Mesenchymal stem cell (in vitro differentiated cells and primary cell): ENCODE results near the gene ERP44.
A peak's percentile ranks its signal among the peaks of the same experiment; 100 is the strongest.

Experiments
- DNase-seq: peaks from one replicate; pipeline ENCODE4 v3.0.0-alpha.2; 2013
- H2AFZ ChIP-seq: one replicate; pipeline ENCODE4 v1.6.1; 2013; ENCODE audit warnings: low read depth, mild to moderate bottlenecking, control low read depth, inconsistent platforms, low read length, moderate library complexity
- H2AK5ac ChIP-seq: 2 replicates; pipeline ENCODE4 v1.6.1; 2013; ENCODE audit warnings: low read length, moderate library complexity, mild to moderate bottlenecking, inconsistent platforms; ENCODE audit not compliant: severe bottlenecking
- H2BK120ac ChIP-seq: one replicate; pipeline ENCODE4 v1.6.1; 2013; ENCODE audit warnings: low read depth, mild to moderate bottlenecking, inconsistent platforms, low read length, moderate library complexity
- H2BK12ac ChIP-seq, 2 experiments: one replicate each; pipeline ENCODE4 v1.6.1; 2013; ENCODE audit warnings: inconsistent platforms in 2 of 2, low read length in 2 of 2, mild to moderate bottlenecking in 2 of 2, moderate library complexity in 2 of 2, control low read depth in 1 of 2
- H2BK15ac ChIP-seq: one replicate; pipeline ENCODE4 v1.6.1; 2013; ENCODE audit warnings: mild to moderate bottlenecking, low read depth, inconsistent platforms; ENCODE audit not compliant: poor library complexity, severe bottlenecking
- H2BK5ac ChIP-seq: 2 replicates; pipeline ENCODE4 v1.6.1; 2013; ENCODE audit warnings: low read depth, mild to moderate bottlenecking, low read length, control low read depth, inconsistent platforms; ENCODE audit not compliant: poor library complexity, severe bottlenecking
- H3K14ac ChIP-seq, 2 experiments: one replicate each; pipeline ENCODE4 v1.6.1; 2013; ENCODE audit warnings: inconsistent platforms in 2 of 2, low read length in 2 of 2, control low read depth in 1 of 2, mild to moderate bottlenecking in 1 of 2, moderate library complexity in 1 of 2
- H3K18ac ChIP-seq, 2 experiments: one replicate each; pipeline ENCODE4 v1.6.1; 2013; ENCODE audit warnings: inconsistent platforms in 2 of 2, low read length in 2 of 2, control low read depth in 1 of 2, low read depth in 1 of 2, mild to moderate bottlenecking in 1 of 2
- H3K23ac ChIP-seq, 2 experiments: one replicate each; pipeline ENCODE4 v1.6.1; 2013; ENCODE audit warnings: inconsistent platforms in 2 of 2, low read length in 2 of 2, mild to moderate bottlenecking in 2 of 2, moderate library complexity in 2 of 2, control low read depth in 1 of 2
- H3K27ac ChIP-seq: 2 replicates; pipeline ENCODE4 v1.5.1; 2013; ENCODE audit warnings: mild to moderate bottlenecking, moderate library complexity, low read length, control low read depth, inconsistent platforms; ENCODE audit not compliant: poor library complexity, severe bottlenecking
- H3K27me3 ChIP-seq, 2 experiments: 2 replicates each; pipeline versions ENCODE4 v1.6.1 to v1.7.0; 2013; ENCODE audit warnings: low read length in 2 of 2, mild to moderate bottlenecking in 2 of 2, moderate library complexity in 2 of 2, control low read depth in 1 of 2, inconsistent platforms in 1 of 2; ENCODE audit not compliant: control insufficient read depth in 1 of 2, insufficient read depth in 1 of 2
- H3K36me3 ChIP-seq, 2 experiments: 2 replicates each; pipeline versions ENCODE4 v1.6.1 to v1.7.0; 2013; ENCODE audit warnings: low read length in 2 of 2, control low read depth in 1 of 2, inconsistent platforms in 1 of 2, low read depth in 1 of 2, mild to moderate bottlenecking in 1 of 2; ENCODE audit not compliant: insufficient read depth in 2 of 2, control insufficient read depth in 1 of 2
- H3K4ac ChIP-seq, 2 experiments: one replicate each; pipeline ENCODE4 v1.6.1; 2013; ENCODE audit warnings: inconsistent platforms in 2 of 2, low read length in 2 of 2, mild to moderate bottlenecking in 2 of 2, moderate library complexity in 2 of 2, control low read depth in 1 of 2, low read depth in 1 of 2
- H3K4me1 ChIP-seq: 2 replicates; pipeline ENCODE4 v1.6.1; 2013; ENCODE audit warnings: low read depth, low read length, control low read depth; ENCODE audit not compliant: control insufficient read depth, insufficient read depth
- H3K4me2 ChIP-seq: 2 replicates; pipeline ENCODE4 v1.6.1; 2013; ENCODE audit warnings: low read length, mild to moderate bottlenecking, inconsistent platforms; ENCODE audit not compliant: poor library complexity, severe bottlenecking
- H3K4me3 ChIP-seq, 2 experiments: 2 replicates each; pipeline versions ENCODE4 v1.5.1 to v1.7.0; 2013; ENCODE audit warnings: low read length in 2 of 2, mild to moderate bottlenecking in 2 of 2, control low read depth in 1 of 2, low read depth in 1 of 2; ENCODE audit not compliant: insufficient read depth in 1 of 2
- H3K79me1 ChIP-seq: replicated peaks from 2 replicates; pipeline ENCODE4 v1.6.1; 2013; ENCODE audit warnings: mild to moderate bottlenecking, control low read depth, low read length, inconsistent platforms; ENCODE audit not compliant: poor library complexity, severe bottlenecking
- H3K9ac ChIP-seq: 2 replicates; pipeline ENCODE4 v1.7.0; 2013; ENCODE audit warnings: mild to moderate bottlenecking, low read length, moderate library complexity
- H3K9me3 ChIP-seq: 2 replicates; pipeline ENCODE4 v1.7.0; 2013; ENCODE audit warnings: mild to moderate bottlenecking, low read length; ENCODE audit not compliant: control insufficient read depth
- H4K8ac ChIP-seq: one replicate; pipeline ENCODE4 v1.6.1; 2013; ENCODE audit warnings: inconsistent platforms, mild to moderate bottlenecking, low read length, moderate library complexity
- H4K91ac ChIP-seq: one replicate; pipeline ENCODE4 v1.6.1; 2013; ENCODE audit warnings: mild to moderate bottlenecking, low read length, inconsistent platforms
- WGBS: methylation state at CpG from one replicate; pipeline ENCODE4 v1.1.7; 2013; ENCODE audit warnings: mixed read lengths; 5-methylcytosine and 5-hydroxymethylcytosine counted together

ERP44 gene

GRCh38 chr9:100111235-100111634 is 12.4 kb upstream of the ERP44 start:
- Histone ChIP-seq H3K4me3 (peak overlapping the region in 1 of 2 experiments; percentile 5), H3K23ac (no peak overlapping the region), H3K4me2 (no peak overlapping the region), H4K91ac (no peak overlapping the region), H3K36me3 (peaks cover 0 to 39% of the 10 kb centered on the region in 2 experiments), H3K27me3 (no peaks in the 10 kb centered on the region), H2BK12ac (no peak overlapping the region), H2AFZ (no peak overlapping the region), H3K79me1 (peaks cover 8% of the 10 kb centered on the region), H3K4me1 (no peaks in the 10 kb centered on the region), H3K9ac (peak overlapping the region; percentile 16), H3K9me3 (no peaks in the 10 kb centered on the region), H3K18ac (no peak overlapping the region), H3K14ac (no peak overlapping the region), H2BK120ac (no peak overlapping the region), H2AK5ac (no peak overlapping the region), H3K4ac (no peak overlapping the region), H3K27ac (peak overlapping the region; percentile 15), H2BK15ac (no peak overlapping the region), H2BK5ac (no peak overlapping the region), H4K8ac (no peak overlapping the region)
- 89% methylated on average over 4 of the region's 4 CpGs for WGBS
- peak; percentile 92 for DNase-seq

GRCh38 chr9:100108559-100108958 is 9.8 kb upstream of the ERP44 start:
- peaks cover 0 to 64% of the 10 kb centered on the region in 2 experiments for H3K36me3 ChIP-seq
- peak; percentile 68 for DNase-seq
- H2AFZ ChIP-seq = no peak overlapping the region
- no peak overlapping the region for H2BK120ac ChIP-seq
- no peak overlapping the region for H3K4ac ChIP-seq
- H2BK5ac ChIP-seq = no peak overlapping the region
- H3K4me2 ChIP-seq = no peak overlapping the region
- no peaks in the 10 kb centered on the region for H3K4me1 ChIP-seq
- H3K27ac ChIP-seq = no peak overlapping the region
- no peak overlapping the region for H2BK15ac ChIP-seq
- H4K91ac ChIP-seq = no peak overlapping the region
- H4K8ac ChIP-seq = no peak overlapping the region
- peaks cover 7% of the 10 kb centered on the region for H3K79me1 ChIP-seq
- no peaks in the 10 kb centered on the region for H3K9me3 ChIP-seq
- H3K18ac ChIP-seq = no peak overlapping the region
- no peak overlapping the region for H3K9ac ChIP-seq
- no peak overlapping the region for H3K23ac ChIP-seq
- no peak overlapping the region for H2AK5ac ChIP-seq
- no peak overlapping the region for H3K14ac ChIP-seq
- H3K4me3 ChIP-seq = no peak overlapping the region
- no peaks in the 10 kb centered on the region for H3K27me3 ChIP-seq
- no peak overlapping the region for H2BK12ac ChIP-seq
- WGBS = 100% methylated on average over 2 of the region's 2 CpGs

GRCh38 chr9:100106616-100107015 is 7.8 kb upstream of the ERP44 start:
- Histone ChIP-seq H3K23ac (no peak overlapping the region), H3K4me1 (peaks cover 2% of the 10 kb centered on the region), H3K27ac (no peak overlapping the region), H3K4ac (no peak overlapping the region), H2BK15ac (no peak overlapping the region), H3K9me3 (no peaks in the 10 kb centered on the region), H3K36me3 (peaks cover 0 to 56% of the 10 kb centered on the region in 2 experiments), H2AFZ (no peak overlapping the region), H4K8ac (no peak overlapping the region), H3K18ac (no peak overlapping the region), H4K91ac (no peak overlapping the region), H3K79me1 (peaks cover 11% of the 10 kb centered on the region), H2AK5ac (no peak overlapping the region), H3K27me3 (no peaks in the 10 kb centered on the region), H2BK5ac (no peak overlapping the region), H3K4me2 (no peak overlapping the region), H3K9ac (no peak overlapping the region), H3K4me3 (no peak overlapping the region), H3K14ac (no peak overlapping the region), H2BK120ac (no peak overlapping the region), H2BK12ac (no peak overlapping the region)
- WGBS = 100% methylated on average over 1 of the region's 2 CpGs
- DNase-seq = no peak

- Histone ChIP-seq H2BK5ac (no peak overlapping the region), H2BK12ac (no peak overlapping the region), H3K4ac (no peak overlapping the region), H3K4me2 (no peak overlapping the region), H2AK5ac (no peak overlapping the region), H3K18ac (no peak overlapping the region), H3K23ac (no peak overlapping the region), H4K8ac (no peak overlapping the region), H2BK15ac (no peak overlapping the region), H3K36me3 (peaks cover 0 to 63% of the 10 kb centered on the region in 2 experiments), H3K14ac (no peak overlapping the region), H3K27ac (no peak overlapping the region), H4K91ac (no peak overlapping the region), H3K9ac (no peak overlapping the region), H3K79me1 (peaks cover 14% of the 10 kb centered on the region), H2AFZ (no peak overlapping the region), H3K4me1 (peaks cover 2% of the 10 kb centered on the region), H2BK120ac (no peak overlapping the region), H3K27me3 (no peaks in the 10 kb centered on the region), H3K4me3 (no peak overlapping the region), H3K9me3 (no peaks in the 10 kb centered on the region)
- no peak for DNase-seq
- WGBS = 46% methylated on average over 1 of the region's 1 CpG
Observed at GRCh38 chr9:100105861-100106260, 7.1 kb upstream of the ERP44 start.
